CD4-positive, alpha-beta T cell (primary cell): ENCODE measurements around the gene SYCN. TPM values are rescaled to one million over a fixed set of nuclear protein-coding genes. Genes with fewer than 3 reads are reported as not detected.

Source experiments
- ATAC-seq: fragments of 200-7000 bp; cut with Tn5 transposase; one replicate; pipeline ENCODE4 v1.10.0; 2022; ENCODE audit warnings: mild to moderate bottlenecking; ENCODE audit not compliant: poor library complexity
- CTCF ChIA-PET: fragments of 350-600 bp; sonication (Branson Sonifier 250); formaldehyde crosslinking; loops from one replicate; lab custom pipeline; 2021; ENCODE audit warnings: antibody characterized with exemption, inconsistent platforms; lab: Charles Lee
- POLR2A ChIA-PET: fragments of 350-600 bp; sonication (Branson Sonifier 250); formaldehyde crosslinking; loops from one replicate; lab custom pipeline; 2021; ENCODE audit warnings: antibody characterized with exemption, inconsistent platforms; lab: Charles Lee
- DNase-seq, 14 experiments: peaks; one replicate each; pipeline ENCODE4 v3.0.0-alpha.2; 2013 to 2020; ENCODE audit warnings: mixed read lengths in 2 of 14
- H3K27ac ChIP-seq, 2 donors: one replicate each; pipeline versions ENCODE4 v1.5.1 to v1.7.0; 2013; ENCODE audit warnings: low read length in 2 of 2, low read depth in 1 of 2, mild to moderate bottlenecking in 1 of 2
- H3K27me3 ChIP-seq, 2 experiments: 1 replicate in 1 of 2; 2 replicates in 1 of 2; pipeline versions ENCODE4 v1.6.1 to v1.7.0; 2013; ENCODE audit warnings: low read length in 2 of 2, control low read depth in 1 of 2, mild to moderate bottlenecking in 1 of 2, moderate library complexity in 1 of 2; ENCODE audit not compliant: insufficient read depth in 2 of 2, control insufficient read depth in 1 of 2
- H3K36me3 ChIP-seq: one replicate; pipeline ENCODE4 v1.6.1; 2013; ENCODE audit warnings: low read length, control low read depth; ENCODE audit not compliant: insufficient read depth
- H3K4me1 ChIP-seq: one replicate; pipeline ENCODE4 v1.6.1; 2013; ENCODE audit warnings: low read length, control low read depth; ENCODE audit not compliant: insufficient read depth
- H3K4me3 ChIP-seq: one replicate; pipeline ENCODE4 v1.5.1; 2013; ENCODE audit warnings: mild to moderate bottlenecking, low read length, moderate library complexity
- H3K9me3 ChIP-seq, 2 experiments: 1 replicate in 1 of 2; 2 replicates in 1 of 2; pipeline versions ENCODE4 v1.6.1 to v1.7.0; 2013; ENCODE audit warnings: low read length in 2 of 2, mild to moderate bottlenecking in 2 of 2, control low read depth in 1 of 2, moderate library complexity in 1 of 2; ENCODE audit not compliant: control insufficient read depth in 1 of 2, insufficient read depth in 1 of 2
- H3K27ac Mint-ChIP-seq: one replicate; pipeline ENCODE4 v1.8.0; 2020; ENCODE audit warnings: mixed read lengths
- H3K27me3 Mint-ChIP-seq: one replicate; pipeline ENCODE4 v1.8.0; 2021; ENCODE audit warnings: mixed read lengths
- H3K36me3 Mint-ChIP-seq: one replicate; pipeline ENCODE4 v1.8.0; 2021; ENCODE audit warnings: low read depth, mixed read lengths
- H3K4me1 Mint-ChIP-seq: one replicate; pipeline ENCODE4 v1.8.0; 2021; ENCODE audit warnings: low read depth, mixed read lengths
- H3K4me3 Mint-ChIP-seq: one replicate; pipeline ENCODE4 v1.8.0; 2020; ENCODE audit warnings: mild to moderate bottlenecking, mixed read lengths
- H3K9me3 Mint-ChIP-seq: one replicate; pipeline ENCODE4 v1.8.0; 2020; ENCODE audit warnings: mixed read lengths
- CTCF ChIP-seq: fragments of 200-600 bp; IDR thresholded peaks from one replicate; pipeline ENCODE4 v1.8.0; 2022; ENCODE audit warnings: antibody characterized with exemption, mild to moderate bottlenecking
- intact Hi-C, 2 experiments: fragments of 100-400 bp; cut with DNase I in 1 of 2; cut with micrococcal nuclease in 1 of 2; formaldehyde crosslinking; loops; one replicate each; pipeline versions ENCODE4 v1.15.1 to v1.9.0; 2023 to 2025; cut with DNase I, micrococcal nuclease
- total RNA-seq, 174 experiments: library from RNA in 2 of 174; stranded (reverse) in 2 of 174; gene quantifications; one replicate each; pipeline ENCODE4 v1.2.3 and lab custom pipeline; 2021 to 2026

Gene SYCN
- total RNA-seq, 2 experiments from 2014 or later = not detected

DNA sequence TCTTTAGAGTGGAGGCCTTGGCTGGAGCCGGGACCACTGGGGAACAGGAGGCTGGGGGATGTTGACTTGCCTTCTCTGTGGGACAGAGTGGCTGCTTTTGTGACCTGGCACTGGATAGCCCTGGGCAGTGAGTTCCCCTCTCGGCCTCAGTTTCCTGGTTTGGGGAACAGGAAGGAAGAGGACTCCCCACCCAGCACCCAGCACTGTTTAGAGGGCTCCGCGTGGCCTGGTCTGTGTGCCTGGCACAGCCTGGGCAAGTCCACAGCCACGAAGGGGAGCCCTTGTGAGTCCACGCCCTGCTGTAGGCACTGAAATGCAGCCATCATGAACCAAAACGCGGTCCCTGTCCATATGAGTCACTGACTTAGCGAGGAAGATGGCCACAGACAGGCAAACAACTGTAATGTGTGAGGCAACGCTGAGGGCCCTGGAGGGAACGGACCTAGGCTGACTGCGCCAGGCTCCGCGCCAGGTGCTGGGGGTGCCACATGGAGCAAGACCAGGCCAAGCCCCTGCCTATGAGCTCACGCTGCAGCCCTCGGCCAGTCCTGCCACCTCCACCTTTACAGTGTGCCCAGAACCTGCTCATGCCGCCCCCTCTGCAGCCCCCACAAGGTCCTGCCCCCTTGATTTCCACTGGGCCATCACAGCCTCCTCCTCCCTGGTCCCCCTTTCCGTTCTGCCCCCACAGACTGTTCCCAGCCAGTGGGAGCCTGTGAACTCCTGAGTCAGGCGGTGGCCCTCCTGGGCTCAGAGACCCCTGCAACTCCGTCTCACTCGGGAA lies 43.0 kb downstream of the SYCN start:
- CTCF ChIA-PET = no interaction called here
- intact Hi-C loops = no loop called here
- no peak for ATAC-seq
- no peaks in the 10 kb centered on the region for H3K27me3 Mint-ChIP-seq
- Histone ChIP-seq H3K9me3 (no peaks in the 10 kb centered on the region), H3K4me1 (peaks cover 5% of the 10 kb centered on the region), H3K27me3 (no peaks in the 10 kb centered on the region), H3K27ac (no peak overlapping the region), H3K4me3 (no peak overlapping the region), H3K36me3 (peaks cover 2% of the 10 kb centered on the region)
- TF ChIP-seq CTCF = no peak
- POLR2A ChIA-PET = no interaction called here
- peaks cover 25% of the 10 kb centered on the region for H3K4me1 Mint-ChIP-seq
- H3K36me3 Mint-ChIP-seq = no peaks in the 10 kb centered on the region
- H3K4me3 Mint-ChIP-seq = no peak overlapping the region
- no peak overlapping the region for H3K27ac Mint-ChIP-seq
- no peak for DNase-seq
- H3K9me3 Mint-ChIP-seq = no peaks in the 10 kb centered on the region

GRCh38 chr19:39160523-39160861 lies 43.6 kb downstream of the SYCN start:
- Mint-ChIP-seq H3K27me3 (no peaks in the 10 kb centered on the region), H3K4me3 (no peak overlapping the region), H3K36me3 (no peaks in the 10 kb centered on the region), H3K9me3 (no peaks in the 10 kb centered on the region), H3K27ac (no peak overlapping the region), H3K4me1 (peaks cover 30% of the 10 kb centered on the region)
- Histone ChIP-seq H3K27me3 (no peaks in the 10 kb centered on the region), H3K9me3 (no peaks in the 10 kb centered on the region), H3K36me3 (peaks cover 2% of the 10 kb centered on the region), H3K4me3 (no peak overlapping the region), H3K4me1 (peaks cover 7% of the 10 kb centered on the region), H3K27ac (no peak overlapping the region)
- DNase-seq (no peak), ATAC-seq (no peak)
- intact Hi-C loops = no loop called here
- POLR2A ChIA-PET = no interaction called here
- CTCF ChIA-PET = no interaction called here
- no peak for TF ChIP-seq CTCF

DNA sequence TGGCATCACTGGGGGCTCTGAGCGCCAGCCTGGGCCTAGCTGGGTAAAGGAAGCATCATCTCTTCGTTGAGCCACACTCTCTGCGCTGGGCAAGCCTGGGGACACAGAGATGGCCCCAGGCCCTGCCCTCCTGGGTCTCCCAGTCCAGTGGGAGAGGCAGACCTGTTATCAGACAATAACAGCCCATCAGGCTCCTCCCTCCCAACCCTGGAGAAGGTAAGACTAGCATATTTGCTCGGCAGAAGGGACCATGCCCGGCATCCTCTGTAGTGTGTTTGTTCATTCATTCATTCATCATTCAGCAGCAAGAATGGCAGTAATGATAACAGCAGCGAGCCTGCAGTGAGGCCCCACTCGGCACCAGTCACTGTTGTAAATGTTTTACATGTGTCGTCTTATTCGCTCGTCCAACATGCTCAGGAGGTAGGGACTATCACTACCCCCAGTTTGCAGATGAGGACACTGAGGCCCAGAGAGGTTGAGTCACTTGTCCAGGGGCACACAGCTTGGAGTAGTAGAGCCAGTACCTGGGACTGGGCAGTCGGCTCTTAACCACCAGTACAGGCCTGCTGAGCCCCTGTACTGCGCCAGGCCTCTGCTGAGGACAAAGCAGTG lies 45.3 kb downstream of the SYCN start:
- peaks cover 39% of the 10 kb centered on the region for H3K4me1 Mint-ChIP-seq
- POLR2A ChIA-PET = no interaction called here
- Histone ChIP-seq H3K36me3 (peaks cover 2% of the 10 kb centered on the region), H3K9me3 (no peaks in the 10 kb centered on the region), H3K27ac (no peak overlapping the region), H3K27me3 (no peaks in the 10 kb centered on the region), H3K4me3 (no peak overlapping the region), H3K4me1 (peaks cover 7% of the 10 kb centered on the region)
- no peaks in the 10 kb centered on the region for H3K36me3 Mint-ChIP-seq
- no peak overlapping the region for H3K4me3 Mint-ChIP-seq
- no peaks in the 10 kb centered on the region for H3K27me3 Mint-ChIP-seq
- intact Hi-C loops = no loop called here
- CTCF ChIA-PET = no interaction called here
- TF ChIP-seq CTCF = no peak
- no peaks in the 10 kb centered on the region for H3K9me3 Mint-ChIP-seq
- no peak overlapping the region for H3K27ac Mint-ChIP-seq
- no peak for ATAC-seq
- no peak for DNase-seq
